ENCODE results near the gene RADIL.

RADIL gene

DNA sequence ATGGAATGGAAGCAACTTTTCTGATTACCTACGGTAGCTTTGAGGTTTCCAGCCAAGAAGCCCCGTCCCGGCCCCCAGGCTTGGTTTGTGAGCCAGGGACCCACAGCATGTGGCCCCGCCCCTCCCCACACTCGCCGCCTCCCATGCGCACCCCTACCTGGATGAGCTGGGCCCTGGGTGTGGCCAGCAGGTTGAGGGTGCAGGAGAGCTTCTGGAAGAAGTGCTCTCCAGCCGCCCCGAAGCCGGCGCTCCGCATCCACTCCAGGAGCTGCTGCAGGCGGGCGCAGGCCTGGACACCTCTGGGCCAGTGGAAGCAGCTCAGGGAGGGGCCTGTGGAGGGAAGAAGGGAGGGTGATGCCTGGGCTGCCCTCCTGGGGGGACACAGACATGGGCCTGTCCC, 68.4 kb downstream of the RADIL start:
- Histone ChIP-seq H3K27ac (replicated peaks) (no peak overlapping the region), H3K4me3 (replicated peaks; ENCODE audit: insufficient read depth, low read length) (no peak overlapping the region), H3K27me3 (ENCODE audit: insufficient read depth, poor library complexity, severe bottlenecking) (peaks cover 8% of the 10 kb centered on the region)
- no peak for DNase-seq (ENCODE audit: low read depth in 1 of 2, low spot score in 1 of 2)
- TF ChIP-seq, protein P1, sequence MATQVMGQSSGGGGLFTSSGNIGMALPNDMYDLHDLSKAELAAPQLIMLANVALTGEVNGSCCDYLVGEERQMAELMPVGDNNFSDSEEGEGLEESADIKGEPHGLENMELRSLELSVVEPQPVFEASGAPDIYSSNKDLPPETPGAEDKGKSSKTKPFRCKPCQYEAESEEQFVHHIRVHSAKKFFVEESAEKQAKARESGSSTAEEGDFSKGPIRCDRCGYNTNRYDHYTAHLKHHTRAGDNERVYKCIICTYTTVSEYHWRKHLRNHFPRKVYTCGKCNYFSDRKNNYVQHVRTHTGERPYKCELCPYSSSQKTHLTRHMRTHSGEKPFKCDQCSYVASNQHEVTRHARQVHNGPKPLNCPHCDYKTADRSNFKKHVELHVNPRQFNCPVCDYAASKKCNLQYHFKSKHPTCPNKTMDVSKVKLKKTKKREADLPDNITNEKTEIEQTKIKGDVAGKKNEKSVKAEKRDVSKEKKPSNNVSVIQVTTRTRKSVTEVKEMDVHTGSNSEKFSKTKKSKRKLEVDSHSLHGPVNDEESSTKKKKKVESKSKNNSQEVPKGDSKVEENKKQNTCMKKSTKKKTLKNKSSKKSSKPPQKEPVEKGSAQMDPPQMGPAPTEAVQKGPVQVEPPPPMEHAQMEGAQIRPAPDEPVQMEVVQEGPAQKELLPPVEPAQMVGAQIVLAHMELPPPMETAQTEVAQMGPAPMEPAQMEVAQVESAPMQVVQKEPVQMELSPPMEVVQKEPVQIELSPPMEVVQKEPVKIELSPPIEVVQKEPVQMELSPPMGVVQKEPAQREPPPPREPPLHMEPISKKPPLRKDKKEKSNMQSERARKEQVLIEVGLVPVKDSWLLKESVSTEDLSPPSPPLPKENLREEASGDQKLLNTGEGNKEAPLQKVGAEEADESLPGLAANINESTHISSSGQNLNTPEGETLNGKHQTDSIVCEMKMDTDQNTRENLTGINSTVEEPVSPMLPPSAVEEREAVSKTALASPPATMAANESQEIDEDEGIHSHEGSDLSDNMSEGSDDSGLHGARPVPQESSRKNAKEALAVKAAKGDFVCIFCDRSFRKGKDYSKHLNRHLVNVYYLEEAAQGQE (IDR thresholded peaks at IDR 0.05; ENCODE audit: insufficient replicate concordance, low read depth), result no peak
- no peak for TF ChIP-seq SPI1 (IDR thresholded peaks at IDR 0.05; ENCODE audit: borderline replicate concordance, low read depth)

DNA sequence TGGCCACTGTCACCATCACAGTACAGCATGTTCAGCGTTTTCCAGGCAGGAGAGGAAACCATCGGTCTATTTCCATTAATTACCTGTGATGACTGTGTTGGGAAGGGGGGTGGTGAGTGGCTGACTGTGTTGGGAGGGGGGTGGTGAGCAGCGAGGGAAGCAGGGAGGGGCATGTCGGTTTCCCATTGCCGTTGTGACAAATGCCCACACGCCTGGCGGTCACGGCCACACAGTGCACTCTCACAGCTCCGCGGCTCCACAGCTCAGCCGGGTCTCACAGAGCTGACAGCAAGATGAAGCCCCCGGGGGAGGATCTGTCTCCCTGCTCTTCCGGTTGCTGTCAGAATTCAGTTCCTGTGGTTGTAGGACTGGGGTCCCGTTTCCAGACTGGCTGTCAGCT, 69.1 kb downstream of the RADIL start:
- H3K4me3 ChIP-seq (replicated peaks; ENCODE audit: insufficient read depth, low read length), result no peak overlapping the region
- TF ChIP-seq POLR2AphosphoS5 (IDR thresholded peaks at IDR 0.05; ENCODE audit: low read depth) (no peak), GABPA (IDR thresholded peaks at IDR 0.05; ENCODE audit: low read depth) (no peak), SPI1 (IDR thresholded peaks at IDR 0.05; ENCODE audit: borderline replicate concordance, low read depth) (no peak)
- TF ChIP-seq, protein P1 (IDR thresholded peaks at IDR 0.05; ENCODE audit: insufficient replicate concordance, low read depth), result no peak
- TF ChIP-seq, protein P2, sequence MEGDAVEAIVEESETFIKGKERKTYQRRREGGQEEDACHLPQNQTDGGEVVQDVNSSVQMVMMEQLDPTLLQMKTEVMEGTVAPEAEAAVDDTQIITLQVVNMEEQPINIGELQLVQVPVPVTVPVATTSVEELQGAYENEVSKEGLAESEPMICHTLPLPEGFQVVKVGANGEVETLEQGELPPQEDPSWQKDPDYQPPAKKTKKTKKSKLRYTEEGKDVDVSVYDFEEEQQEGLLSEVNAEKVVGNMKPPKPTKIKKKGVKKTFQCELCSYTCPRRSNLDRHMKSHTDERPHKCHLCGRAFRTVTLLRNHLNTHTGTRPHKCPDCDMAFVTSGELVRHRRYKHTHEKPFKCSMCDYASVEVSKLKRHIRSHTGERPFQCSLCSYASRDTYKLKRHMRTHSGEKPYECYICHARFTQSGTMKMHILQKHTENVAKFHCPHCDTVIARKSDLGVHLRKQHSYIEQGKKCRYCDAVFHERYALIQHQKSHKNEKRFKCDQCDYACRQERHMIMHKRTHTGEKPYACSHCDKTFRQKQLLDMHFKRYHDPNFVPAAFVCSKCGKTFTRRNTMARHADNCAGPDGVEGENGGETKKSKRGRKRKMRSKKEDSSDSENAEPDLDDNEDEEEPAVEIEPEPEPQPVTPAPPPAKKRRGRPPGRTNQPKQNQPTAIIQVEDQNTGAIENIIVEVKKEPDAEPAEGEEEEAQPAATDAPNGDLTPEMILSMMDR (IDR thresholded peaks at IDR 0.05; ENCODE audit: insufficient read depth, low read length), result no peak
- peaks cover 12% of the 10 kb centered on the region for H3K27me3 ChIP-seq (ENCODE audit: insufficient read depth, poor library complexity, severe bottlenecking)
- no peak overlapping the region for H3K27ac ChIP-seq (replicated peaks)
- no peak for DNase-seq (ENCODE audit: low read depth in 1 of 2, low spot score in 1 of 2)

DNA sequence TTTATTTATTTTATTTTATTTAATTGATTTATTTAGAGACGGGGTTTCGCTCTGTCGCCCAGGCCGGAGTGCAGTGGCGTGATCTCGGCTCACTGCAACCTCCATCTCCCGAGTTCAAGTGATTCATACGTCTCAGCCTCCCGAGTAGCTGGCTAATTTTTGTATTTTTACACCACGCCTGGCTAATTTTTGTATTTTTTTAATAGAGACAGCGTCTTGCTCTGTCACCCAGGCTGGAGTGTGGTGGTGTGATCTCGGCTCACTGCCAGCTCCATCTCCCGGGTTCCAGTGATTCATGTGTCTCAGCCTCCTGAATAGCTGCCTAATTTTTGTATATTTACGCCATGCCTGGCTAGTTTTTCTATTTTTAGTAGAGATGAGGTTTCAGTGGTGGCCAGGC, 73.8 kb downstream of the RADIL start:
- DNase-seq (ENCODE audit: low read depth in 1 of 2, low spot score in 1 of 2), result no peak
- TF ChIP-seq SPI1 (IDR thresholded peaks at IDR 0.05; ENCODE audit: borderline replicate concordance, low read depth), result no peak
- TF ChIP-seq GABPA (IDR thresholded peaks at IDR 0.05; ENCODE audit: low read depth), result no peak
- TF ChIP-seq, protein P2 (IDR thresholded peaks at IDR 0.05; ENCODE audit: insufficient read depth, low read length), result no peak
- TF ChIP-seq POLR2AphosphoS5 (IDR thresholded peaks at IDR 0.05; ENCODE audit: low read depth), result no peak
- TF ChIP-seq, protein P1 (IDR thresholded peaks at IDR 0.05; ENCODE audit: insufficient replicate concordance, low read depth), result no peak
- Histone ChIP-seq H3K27me3 (ENCODE audit: insufficient read depth, poor library complexity, severe bottlenecking) (peaks cover 25% of the 10 kb centered on the region), H3K4me3 (replicated peaks; ENCODE audit: insufficient read depth, low read length) (no peak overlapping the region), H3K27ac (replicated peaks) (no peak overlapping the region)
